GM23248 (cell line): ENCODE results near the gene TMEM178B.

Experiments used
- EZH2 ChIP-seq: fragments of 200-600 bp; sonication (generic); IDR thresholded peaks from 2 replicates; pipeline ENCODE4 v1.6.1; 2018; ENCODE audit warnings: antibody characterized with exemption, mild to moderate bottlenecking; ENCODE audit not compliant: insufficient read depth, poor library complexity, severe bottlenecking
- EZH2phosphoT487 ChIP-seq: fragments of 200-600 bp; sonication (generic); IDR thresholded peaks from 2 replicates; pipeline ENCODE4 v1.6.1; 2018; ENCODE audit warnings: antibody characterized with exemption, moderate library complexity, mild to moderate bottlenecking, low read depth; ENCODE audit not compliant: insufficient read depth

DNA sequence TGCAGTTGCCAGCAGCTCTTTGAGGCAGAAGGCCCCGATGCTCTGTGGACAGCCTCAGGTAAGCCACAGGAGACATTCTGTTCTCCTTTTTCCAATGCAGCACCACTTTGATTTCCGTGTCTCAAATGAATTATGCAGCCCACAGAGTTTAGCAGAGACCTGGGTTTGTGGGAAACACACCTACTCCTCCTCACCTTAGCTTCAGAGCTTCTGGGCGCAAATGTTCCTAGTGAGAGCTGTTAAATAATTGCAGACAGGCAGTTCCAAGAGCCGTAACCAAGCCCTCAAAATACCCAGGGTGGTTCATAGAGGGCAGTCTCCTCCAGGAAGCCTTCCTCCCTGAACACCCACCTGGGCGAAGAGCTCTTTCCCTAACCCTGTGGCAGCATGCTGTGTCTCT, 408.1 kb downstream of the TMEM178B start:
- no peak for TF ChIP-seq EZH2
- no peak for TF ChIP-seq EZH2phosphoT487
